Measurements from ENCODE around the gene MDN1. TPM values are rescaled to one million over a fixed set of nuclear protein-coding genes. Genes with fewer than 3 reads are reported as not detected.
A peak's percentile ranks its signal among the peaks of the same experiment; 100 is the strongest.

Gene MDN1
- total RNA-seq, 4 donors from 2014 or later, result 13.5 to 22.0 (median 17.0) TPM

GRCh38 chr6:89694428-89694827 lies 125.2 kb downstream of the MDN1 start:
- ATAC-seq, result no peak
- intact Hi-C loops (cut with DNase I; ENCODE audit: low total_unique reads), result no loop called here

GRCh38 chr6:89693207-89693606 lies 126.4 kb downstream of the MDN1 start:
- H3K27ac ChIP-seq, result no peak overlapping the region
- H3K27me3 ChIP-seq, result no peaks in the 10 kb centered on the region
- peaks cover 2 to 63% of the 10 kb centered on the region in 2 donors for H3K36me3 ChIP-seq
- ATAC-seq (no peak), DNase-seq (no peak)
- TF ChIP-seq POLR2A (IDR thresholded peaks at IDR 0.05), result no peak
- no peak for TF ChIP-seq CTCF (IDR thresholded peaks at IDR 0.05 in 4 of 5, conservative IDR thresholded peaks at IDR 0.05 in 1 of 5)
- in situ Hi-C loops (cut with MboI; ENCODE audit: low sequenced_read_pairs in 4 of 4) (no loop called here), intact Hi-C loops (cut with DNase I; ENCODE audit: low total_unique reads) (no loop called here)
- H3K4me1 ChIP-seq, result peaks cover 0 to 10% of the 10 kb centered on the region in 2 donors
- H3K4me3 ChIP-seq, result no peak overlapping the region
- no peaks in the 10 kb centered on the region for H3K9me3 ChIP-seq

More at GRCh38 chr6:89694428-89694827, 125.2 kb downstream of the MDN1 start:
- Histone ChIP-seq H3K36me3 (peaks cover 0 to 72% of the 10 kb centered on the region in 2 donors), H3K4me3 (no peak overlapping the region), H3K9me3 (no peaks in the 10 kb centered on the region), H3K4me1 (peaks cover 0 to 9% of the 10 kb centered on the region in 2 donors), H3K27me3 (no peaks in the 10 kb centered on the region), H3K27ac (no peak overlapping the region)
- TF ChIP-seq CTCF (IDR thresholded peaks at IDR 0.05 in 4 of 5, conservative IDR thresholded peaks at IDR 0.05 in 1 of 5) (no peak), POLR2A (IDR thresholded peaks at IDR 0.05) (no peak)
- no peak for DNase-seq
- in situ Hi-C loops (cut with MboI; ENCODE audit: low sequenced_read_pairs in 4 of 4), result no loop called here

- in situ Hi-C loops (cut with MboI; ENCODE audit: low sequenced_read_pairs in 4 of 4), result no loop called here
- Histone ChIP-seq H3K27ac (no peak overlapping the region), H3K4me3 (no peak overlapping the region), H3K4me1 (peaks cover 0 to 10% of the 10 kb centered on the region in 2 donors), H3K27me3 (no peaks in the 10 kb centered on the region), H3K9me3 (no peaks in the 10 kb centered on the region), H3K36me3 (peaks cover 5 to 67% of the 10 kb centered on the region in 2 donors)
- no peak for DNase-seq
- no peak for ATAC-seq
- TF ChIP-seq CTCF (IDR thresholded peaks at IDR 0.05 in 4 of 5, conservative IDR thresholded peaks at IDR 0.05 in 1 of 5), result no peak
- TF ChIP-seq POLR2A (IDR thresholded peaks at IDR 0.05), result no peak
- intact Hi-C loops (cut with DNase I; ENCODE audit: low total_unique reads), result no loop called here
These were observed 127.3 kb downstream of the MDN1 start for GRCh38 chr6:89692256-89692655.

- TF ChIP-seq POLR2A (IDR thresholded peaks at IDR 0.05), result no peak
- no peak for TF ChIP-seq CTCF (IDR thresholded peaks at IDR 0.05 in 4 of 5, conservative IDR thresholded peaks at IDR 0.05 in 1 of 5)
- Histone ChIP-seq H3K27ac (peak overlapping the region in 1 of 4 donors; percentile 1), H3K4me1 (peaks cover 0 to 10% of the 10 kb centered on the region in 2 donors), H3K36me3 (peaks cover 5 to 81% of the 10 kb centered on the region in 2 donors), H3K9me3 (no peaks in the 10 kb centered on the region), H3K4me3 (no peak overlapping the region), H3K27me3 (no peaks in the 10 kb centered on the region)
- intact Hi-C loops (cut with DNase I; ENCODE audit: low total_unique reads), result no loop called here
- ATAC-seq (no peak), DNase-seq (no peak)
- in situ Hi-C loops (cut with MboI; ENCODE audit: low sequenced_read_pairs in 4 of 4), result no loop called here
These were observed 128.7 kb downstream of the MDN1 start for GRCh38 chr6:89690944-89691324.

- Histone ChIP-seq H3K27me3 (no peaks in the 10 kb centered on the region), H3K4me3 (peak overlapping the region in 1 of 4 donors; percentile 11), H3K27ac (peak overlapping the region in 1 of 4 donors; percentile 28), H3K36me3 (peaks cover 5 to 81% of the 10 kb centered on the region in 2 donors), H3K9me3 (no peaks in the 10 kb centered on the region), H3K4me1 (peaks cover 0 to 10% of the 10 kb centered on the region in 2 donors)
- intact Hi-C loops (cut with DNase I; ENCODE audit: low total_unique reads) (no loop called here), in situ Hi-C loops (cut with MboI; ENCODE audit: low sequenced_read_pairs in 4 of 4) (no loop called here)
- TF ChIP-seq CTCF (IDR thresholded peaks at IDR 0.05 in 4 of 5, conservative IDR thresholded peaks at IDR 0.05 in 1 of 5), result no peak
- TF ChIP-seq POLR2A (IDR thresholded peaks at IDR 0.05), result no peak
- ATAC-seq, result no peak
- DNase-seq, result no peak
These were observed 129.9 kb downstream of the MDN1 start for GRCh38 chr6:89689732-89690131.

All from gastrocnemius medialis (tissue), 4 donors.